ENCODE results near the gene AHCTF1.
"Not testable (repeated sequence)": the region's sequence is repeated elsewhere in the genome, so short reads cannot be mapped to it uniquely, and the experiment has no call there.

AHCTF1 gene

DNA sequence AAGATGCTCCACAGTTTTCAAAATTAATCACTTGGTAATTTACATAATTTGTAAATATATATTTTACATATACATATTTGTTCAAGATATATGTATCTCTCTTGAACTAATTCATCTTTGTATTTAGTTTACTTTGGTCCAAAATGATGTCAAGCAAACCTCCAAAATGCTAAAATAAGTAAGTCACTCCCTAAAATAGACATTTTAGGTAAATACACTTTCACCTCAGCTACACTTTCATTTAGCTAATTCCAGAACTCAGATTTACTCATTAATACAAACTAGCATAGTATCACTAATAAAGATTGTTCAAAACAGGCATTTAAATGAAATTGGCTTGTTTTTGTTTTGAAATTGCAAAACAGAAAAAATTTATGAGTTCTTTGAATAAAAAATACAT is 40.6 kb downstream of the AHCTF1 start:
- no peak overlapping the region for H2BK5ac ChIP-seq (ENCODE audit: low read depth, low read length, poor library complexity)
- H3K36me3 ChIP-seq (ENCODE audit: control insufficient read depth in 1 of 2, insufficient read depth in 2 of 2, low read length in 2 of 2), result peaks cover 16 to 18% of the 10 kb centered on the region in 2 experiments
- no peaks in the 10 kb centered on the region for H3K4me1 ChIP-seq (ENCODE audit: control insufficient read depth in 1 of 2, insufficient read depth in 2 of 2, low read length in 2 of 2)
- no peak overlapping the region for H2AFZ ChIP-seq (ENCODE audit: insufficient read depth, low read length, poor library complexity)
- H3K18ac ChIP-seq (ENCODE audit: low read length), result no peak overlapping the region
- no peaks in the 10 kb centered on the region for H3K79me2 ChIP-seq (ENCODE audit: control insufficient read depth, insufficient read depth, low read length, poor library complexity)
- no peak overlapping the region for H3K23ac ChIP-seq (ENCODE audit: low read length)
- no peak overlapping the region for H3K27ac ChIP-seq (ENCODE audit: low read depth, low read length)
- no peaks in the 10 kb centered on the region for H3K79me1 ChIP-seq (ENCODE audit: low read length)
- no peak overlapping the region for H3K9ac ChIP-seq (ENCODE audit: low read length)
- H3K14ac ChIP-seq (ENCODE audit: low read length), result no peak overlapping the region
- H3K4me3 ChIP-seq (ENCODE audit: low read depth, low read length), result no peak overlapping the region
- no peak overlapping the region for H4K91ac ChIP-seq (ENCODE audit: low read depth, low read length)
- DNase-seq, result no peak
- no peaks in the 10 kb centered on the region for H3K27me3 ChIP-seq (ENCODE audit: insufficient read depth, low read length)
- no peak overlapping the region for H4K8ac ChIP-seq (ENCODE audit: low read depth, low read length)
- H3K9me3 ChIP-seq (ENCODE audit: insufficient read depth, low read depth, low read length), result no peaks in the 10 kb centered on the region
- H2AK5ac ChIP-seq (ENCODE audit: low read length), result no peak overlapping the region
- no peak overlapping the region for H3K4ac ChIP-seq (ENCODE audit: low read depth, low read length)
- no peak overlapping the region for H3K4me2 ChIP-seq (ENCODE audit: low read length)
- no peak overlapping the region for H2BK12ac ChIP-seq (ENCODE audit: low read length)
- no peak overlapping the region for H2BK120ac ChIP-seq (ENCODE audit: insufficient read depth, low read length, poor library complexity)
- no peak overlapping the region for H4K12ac ChIP-seq (ENCODE audit: low read depth, low read length)

GRCh38 chr1:246888522-246888921 is 43.2 kb downstream of the AHCTF1 start:
- Histone ChIP-seq H3K4ac (ENCODE audit: low read depth, low read length) (no peak overlapping the region), H3K9me3 (ENCODE audit: insufficient read depth, low read depth, low read length) (no peaks in the 10 kb centered on the region), H3K79me2 (ENCODE audit: control insufficient read depth, insufficient read depth, low read length, poor library complexity) (no peaks in the 10 kb centered on the region), H2BK120ac (ENCODE audit: insufficient read depth, low read length, poor library complexity) (no peak overlapping the region), H4K12ac (ENCODE audit: low read depth, low read length) (no peak overlapping the region), H3K14ac (ENCODE audit: low read length) (no peak overlapping the region), H3K23ac (ENCODE audit: low read length) (no peak overlapping the region), H3K4me3 (ENCODE audit: low read depth, low read length) (no peak overlapping the region), H3K9ac (ENCODE audit: low read length) (no peak overlapping the region), H3K36me3 (ENCODE audit: control insufficient read depth in 1 of 2, insufficient read depth in 2 of 2, low read length in 2 of 2) (peaks cover 8 to 12% of the 10 kb centered on the region in 2 experiments), H3K79me1 (ENCODE audit: low read length) (no peaks in the 10 kb centered on the region), H2BK5ac (ENCODE audit: low read depth, low read length, poor library complexity) (no peak overlapping the region), H3K27ac (ENCODE audit: low read depth, low read length) (no peak overlapping the region), H3K4me2 (ENCODE audit: low read length) (no peak overlapping the region), H4K91ac (ENCODE audit: low read depth, low read length) (no peak overlapping the region), H2AK5ac (ENCODE audit: low read length) (no peak overlapping the region), H3K27me3 (ENCODE audit: insufficient read depth, low read length) (no peaks in the 10 kb centered on the region), H3K4me1 (ENCODE audit: control insufficient read depth in 1 of 2, insufficient read depth in 2 of 2, low read length in 2 of 2) (no peaks in the 10 kb centered on the region), H3K18ac (ENCODE audit: low read length) (no peak overlapping the region), H4K8ac (ENCODE audit: low read depth, low read length) (no peak overlapping the region), H2AFZ (ENCODE audit: insufficient read depth, low read length, poor library complexity) (no peak overlapping the region), H2BK12ac (ENCODE audit: low read length) (no peak overlapping the region)
- DNase-seq, result no peak
- WGBS (ENCODE audit: extremely low coverage, insufficient coverage, insufficient read length), result no CpG with 5 or more reads among the region's 2 CpGs

GRCh38 chr1:246885389-246885788 is 46.4 kb downstream of the AHCTF1 start:
- not testable (repeated sequence) for DNase-seq; H2BK120ac ChIP-seq (ENCODE audit: insufficient read depth, low read length, poor library complexity); H3K79me2 ChIP-seq (ENCODE audit: control insufficient read depth, insufficient read depth, low read length, poor library complexity); H4K91ac ChIP-seq (ENCODE audit: low read depth, low read length); H2AFZ ChIP-seq (ENCODE audit: insufficient read depth, low read length, poor library complexity); H3K4me1 ChIP-seq (ENCODE audit: control insufficient read depth in 1 of 2, insufficient read depth in 2 of 2, low read length in 2 of 2); H2BK5ac ChIP-seq (ENCODE audit: low read depth, low read length, poor library complexity); H3K23ac ChIP-seq (ENCODE audit: low read length); H3K9me3 ChIP-seq (ENCODE audit: insufficient read depth, low read depth, low read length); H3K9ac ChIP-seq (ENCODE audit: low read length); H4K8ac ChIP-seq (ENCODE audit: low read depth, low read length); H4K12ac ChIP-seq (ENCODE audit: low read depth, low read length); H3K27ac ChIP-seq (ENCODE audit: low read depth, low read length); H3K4me2 ChIP-seq (ENCODE audit: low read length); H3K4me3 ChIP-seq (ENCODE audit: low read depth, low read length); H2AK5ac ChIP-seq (ENCODE audit: low read length); H2BK12ac ChIP-seq (ENCODE audit: low read length); H3K18ac ChIP-seq (ENCODE audit: low read length); H3K14ac ChIP-seq (ENCODE audit: low read length); H3K27me3 ChIP-seq (ENCODE audit: insufficient read depth, low read length); H3K79me1 ChIP-seq (ENCODE audit: low read length); H3K4ac ChIP-seq (ENCODE audit: low read depth, low read length)
- peaks cover 7 to 12% of the 10 kb centered on the region in 2 experiments for H3K36me3 ChIP-seq (ENCODE audit: control insufficient read depth in 1 of 2, insufficient read depth in 2 of 2, low read length in 2 of 2)
- no CpG with 5 or more reads among the region's 5 CpGs for WGBS (ENCODE audit: extremely low coverage, insufficient coverage, insufficient read length)

DNA sequence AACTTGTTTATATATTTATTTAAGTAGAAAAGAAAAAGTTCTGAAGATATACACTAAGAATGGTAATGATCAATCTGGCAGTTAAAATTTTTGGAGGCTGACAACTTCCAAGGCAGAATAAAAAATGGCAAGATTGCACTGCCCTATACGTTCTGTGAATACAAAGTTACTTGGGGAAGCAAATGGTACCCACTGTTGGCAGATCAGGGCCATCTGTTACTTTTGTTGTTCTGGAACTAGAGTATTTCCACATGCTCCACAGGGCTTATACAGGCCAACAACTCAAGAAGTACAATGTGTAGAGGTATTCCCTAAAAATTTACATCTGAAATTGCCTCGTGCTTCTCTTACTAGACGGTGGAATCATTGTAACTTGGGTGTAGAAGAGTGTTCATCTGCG is 53.2 kb downstream of the AHCTF1 start:
- H3K79me2 ChIP-seq (ENCODE audit: control insufficient read depth, insufficient read depth, low read length, poor library complexity), result no peaks in the 10 kb centered on the region
- no peak overlapping the region for H4K8ac ChIP-seq (ENCODE audit: low read depth, low read length)
- H3K4ac ChIP-seq (ENCODE audit: low read depth, low read length), result no peak overlapping the region
- no peak overlapping the region for H3K4me2 ChIP-seq (ENCODE audit: low read length)
- no peak overlapping the region for H3K9ac ChIP-seq (ENCODE audit: low read length)
- H3K14ac ChIP-seq (ENCODE audit: low read length), result no peak overlapping the region
- H3K27ac ChIP-seq (ENCODE audit: low read depth, low read length), result no peak overlapping the region
- no peaks in the 10 kb centered on the region for H3K9me3 ChIP-seq (ENCODE audit: insufficient read depth, low read depth, low read length)
- H2BK12ac ChIP-seq (ENCODE audit: low read length), result no peak overlapping the region
- no peaks in the 10 kb centered on the region for H3K79me1 ChIP-seq (ENCODE audit: low read length)
- H2AFZ ChIP-seq (ENCODE audit: insufficient read depth, low read length, poor library complexity), result no peak overlapping the region
- no peak overlapping the region for H3K23ac ChIP-seq (ENCODE audit: low read length)
- WGBS (ENCODE audit: extremely low coverage, insufficient coverage, insufficient read length), result no CpG with 5 or more reads among the region's 4 CpGs
- no peak overlapping the region for H3K18ac ChIP-seq (ENCODE audit: low read length)
- no peak overlapping the region for H2AK5ac ChIP-seq (ENCODE audit: low read length)
- H3K4me3 ChIP-seq (ENCODE audit: low read depth, low read length), result no peak overlapping the region
- no peak overlapping the region for H4K12ac ChIP-seq (ENCODE audit: low read depth, low read length)
- no peaks in the 10 kb centered on the region for H3K27me3 ChIP-seq (ENCODE audit: insufficient read depth, low read length)
- no peaks in the 10 kb centered on the region for H3K4me1 ChIP-seq (ENCODE audit: control insufficient read depth in 1 of 2, insufficient read depth in 2 of 2, low read length in 2 of 2)
- DNase-seq, result no peak
- no peak overlapping the region for H4K91ac ChIP-seq (ENCODE audit: low read depth, low read length)
- H3K36me3 ChIP-seq (ENCODE audit: control insufficient read depth in 1 of 2, insufficient read depth in 2 of 2, low read length in 2 of 2), result peaks cover 3 to 17% of the 10 kb centered on the region in 2 experiments
- no peak overlapping the region for H2BK5ac ChIP-seq (ENCODE audit: low read depth, low read length, poor library complexity)
- no peak overlapping the region for H2BK120ac ChIP-seq (ENCODE audit: insufficient read depth, low read length, poor library complexity)

Data from trophoblast cell (in vitro differentiated cells and primary cell).